ENCODE results near the gene CREBBP.

The CREBBP gene

GRCh38 chr16:3879258-3879886 lies 1.1 kb downstream of the CREBBP start:
- no peak for DNase-seq (ENCODE audit: low read depth)

- no peak for DNase-seq (ENCODE audit: low read depth)
Observed at GRCh38 chr16:3878610-3879009, 1.9 kb downstream of the CREBBP start.

- no peak for DNase-seq (ENCODE audit: low read depth)
Observed at GRCh38 chr16:3876695-3877094, 3.8 kb downstream of the CREBBP start.

GRCh38 chr16:3876160-3876559 lies 4.4 kb downstream of the CREBBP start:
- DNase-seq (ENCODE audit: low read depth) = no peak

- DNase-seq (ENCODE audit: low read depth) = no peak
Observed at GRCh38 chr16:3874794-3875692, 5.5 kb downstream of the CREBBP start.

GRCh38 chr16:3874242-3874641 lies 6.3 kb downstream of the CREBBP start:
- no peak for DNase-seq (ENCODE audit: low read depth)

GRCh38 chr16:3873482-3874173 lies 6.9 kb downstream of the CREBBP start:
- DNase-seq (ENCODE audit: low read depth) = no peak

- no peak for DNase-seq (ENCODE audit: low read depth)
Observed at GRCh38 chr16:3872216-3872895, 8.2 kb downstream of the CREBBP start.

GRCh38 chr16:3868967-3869366 lies 11.5 kb downstream of the CREBBP start:
- DNase-seq (ENCODE audit: low read depth) = no peak

- DNase-seq (ENCODE audit: low read depth) = no peak
Observed at GRCh38 chr16:3868556-3868955, 12.0 kb downstream of the CREBBP start.

GRCh38 chr16:3866703-3867431 lies 13.6 kb downstream of the CREBBP start:
- DNase-seq (ENCODE audit: low read depth) = no peak

GRCh38 chr16:3865241-3865640 lies 15.3 kb downstream of the CREBBP start:
- DNase-seq (ENCODE audit: low read depth) = no peak

- DNase-seq (ENCODE audit: low read depth) = no peak
Observed at GRCh38 chr16:3864562-3864961, 16.0 kb downstream of the CREBBP start.

GRCh38 chr16:3863587-3863986 lies 16.9 kb downstream of the CREBBP start:
- DNase-seq (ENCODE audit: low read depth) = no peak

- no peak for DNase-seq (ENCODE audit: low read depth)
Observed at GRCh38 chr16:3861808-3862451, 18.6 kb downstream of the CREBBP start.

- DNase-seq (ENCODE audit: low read depth) = no peak
Observed at GRCh38 chr16:3859889-3860288, 20.6 kb downstream of the CREBBP start.

- DNase-seq (ENCODE audit: low read depth) = no peak
Observed at GRCh38 chr16:3858801-3859200, 21.7 kb downstream of the CREBBP start.

GRCh38 chr16:3857189-3858043 lies 23.1 kb downstream of the CREBBP start:
- no peak for DNase-seq (ENCODE audit: low read depth)

- no peak for DNase-seq (ENCODE audit: low read depth)
Observed at GRCh38 chr16:3856367-3857141, 24.0 kb downstream of the CREBBP start.
